Thyroid gland (tissue), 4 donors: ENCODE data around the gene NDC80. TPM values are rescaled to one million over a fixed set of nuclear protein-coding genes. Genes with fewer than 3 reads are reported as not detected.

Experiments
- DNase-seq, 2 donors: peaks; one replicate each; pipeline ENCODE4 v3.0.0-alpha.2; 2019
- H3K27ac ChIP-seq, 3 donors: fragments of 200-600 bp; sonication (generic); 1 replicate in 2 of 3; 2 replicates in 1 of 3; pipeline ENCODE4 v1.5.1; 2016 to 2019; ENCODE audit warnings: mild to moderate bottlenecking in 1 of 3, moderate library complexity in 1 of 3
- H3K27me3 ChIP-seq: fragments of 200-600 bp; sonication (generic); one replicate; pipeline ENCODE4 v1.5.1; 2019
- H3K36me3 ChIP-seq, 2 donors: fragments of 200-600 bp; sonication (generic); one replicate each; pipeline ENCODE4 v1.5.1; 2016 to 2019
- H3K4me1 ChIP-seq, 2 donors: fragments of 200-600 bp; sonication (generic); one replicate each; pipeline ENCODE4 v1.5.1; 2017 to 2019
- H3K4me3 ChIP-seq, 3 donors: fragments of 200-600 bp; sonication (generic); replicated peaks in 1 of 3; 1 replicate in 2 of 3; 2 replicates in 1 of 3; pipeline ENCODE4 v1.5.1; 2016; ENCODE audit warnings: mild to moderate bottlenecking in 1 of 3
- H3K9me3 ChIP-seq: fragments of 200-600 bp; sonication (generic); one replicate; pipeline ENCODE4 v1.5.1; 2017
- CTCF ChIP-seq, 6 experiments: fragments of 200-600 bp in 3 of 6; fragments of 450-650 bp in 3 of 6; sonication (generic) in 3 of 6; IDR thresholded peaks; one replicate each; pipeline ENCODE4 v1.5.1; 2016 to 2019; ENCODE audit warnings: antibody characterized with exemption in 6 of 6, mild to moderate bottlenecking in 2 of 6, inconsistent platforms in 1 of 6, moderate library complexity in 1 of 6
- POLR2A ChIP-seq, 2 donors: fragments of 450-650 bp; IDR thresholded peaks; one replicate each; pipeline ENCODE4 v1.6.1; 2017; ENCODE audit warnings: antibody characterized with exemption in 2 of 2, mild to moderate bottlenecking in 2 of 2, moderate library complexity in 1 of 2
- WGBS, 2 donors: methylation state at CpG; one replicate each; pipeline ENCODE4 v1.1.5; 2017; 5-methylcytosine and 5-hydroxymethylcytosine counted together
- intact Hi-C: fragments of 100-400 bp; cut with DNase I; formaldehyde crosslinking; loops from one replicate; pipeline ENCODE4 v1.15.1; 2023
- total RNA-seq, 4 donors: library from RNA; depleted of rRNA; stranded (reverse); fragments of >200 nt; gene quantifications; one replicate each; pipeline ENCODE4 v1.2.3, GENCODE V29; 2016

Gene NDC80
- total RNA-seq, 4 donors from 2014 or later: 0.33 to 1.4 (median 0.81) TPM; not detected in 1

GRCh38 chr18:2597639-2598038 is 26.3 kb downstream of the NDC80 start:
- intact Hi-C loops: no loop called here
- 94 to 98% methylated on average over 5 of the region's 5 CpGs for WGBS, 2 donors
- Histone ChIP-seq H3K36me3 (no peaks in the 10 kb centered on the region), H3K4me1 (no peaks in the 10 kb centered on the region), H3K4me3 (no peak overlapping the region), H3K9me3 (no peaks in the 10 kb centered on the region), H3K27me3 (no peaks in the 10 kb centered on the region), H3K27ac (no peak overlapping the region)
- DNase-seq: no peak
- TF ChIP-seq CTCF (IDR thresholded peaks at IDR 0.05) (no peak), POLR2A (IDR thresholded peaks at IDR 0.05) (no peak)

GRCh38 chr18:2602844-2603243 is 31.5 kb downstream of the NDC80 start:
- TF ChIP-seq CTCF (IDR thresholded peaks at IDR 0.05): no peak
- H3K4me1 ChIP-seq: no peaks in the 10 kb centered on the region
- intact Hi-C loops: no loop called here

GRCh38 chr18:2606335-2606734 is 35.0 kb downstream of the NDC80 start:
- DNase-seq: no peak
- no peaks in the 10 kb centered on the region for H3K36me3 ChIP-seq
- H3K27me3 ChIP-seq: no peaks in the 10 kb centered on the region
- WGBS, 2 donors: 78 to 86% methylated on average over 2 of the region's 2 CpGs
- H3K4me3 ChIP-seq: no peak overlapping the region
- intact Hi-C loops: no loop called here
- TF ChIP-seq CTCF (IDR thresholded peaks at IDR 0.05): no peak
- TF ChIP-seq POLR2A (IDR thresholded peaks at IDR 0.05): no peak
- no peaks in the 10 kb centered on the region for H3K4me1 ChIP-seq
- no peak overlapping the region for H3K27ac ChIP-seq
- H3K9me3 ChIP-seq: no peaks in the 10 kb centered on the region

More at GRCh38 chr18:2602844-2603243, 31.5 kb downstream of the NDC80 start:
- no peak overlapping the region for H3K27ac ChIP-seq
- no peak for DNase-seq
- H3K9me3 ChIP-seq: no peaks in the 10 kb centered on the region
- H3K36me3 ChIP-seq: no peaks in the 10 kb centered on the region
- no peaks in the 10 kb centered on the region for H3K27me3 ChIP-seq
- no peak overlapping the region for H3K4me3 ChIP-seq

GRCh38 chr18:2609604-2610003 is 38.2 kb downstream of the NDC80 start:
- Histone ChIP-seq H3K27ac (no peak overlapping the region), H3K27me3 (no peaks in the 10 kb centered on the region), H3K9me3 (no peaks in the 10 kb centered on the region), H3K36me3 (no peaks in the 10 kb centered on the region), H3K4me3 (no peak overlapping the region), H3K4me1 (no peaks in the 10 kb centered on the region)
- TF ChIP-seq CTCF (IDR thresholded peaks at IDR 0.05) (no peak), POLR2A (IDR thresholded peaks at IDR 0.05) (no peak)
- WGBS, 2 donors: 92 to 97% methylated on average over 2 of the region's 2 CpGs
- intact Hi-C loops: no loop called here
- no peak for DNase-seq

GRCh38 chr18:2610549-2610948 is 39.2 kb downstream of the NDC80 start:
- DNase-seq: no peak
- TF ChIP-seq POLR2A (IDR thresholded peaks at IDR 0.05) (no peak), CTCF (IDR thresholded peaks at IDR 0.05) (no peak)
- 92 to 94% methylated on average over 5 of the region's 5 CpGs for WGBS, 2 donors
- Histone ChIP-seq H3K4me3 (no peak overlapping the region), H3K27ac (no peak overlapping the region), H3K36me3 (no peaks in the 10 kb centered on the region), H3K9me3 (no peaks in the 10 kb centered on the region), H3K4me1 (no peaks in the 10 kb centered on the region), H3K27me3 (no peaks in the 10 kb centered on the region)
- intact Hi-C loops: no loop called here
